Non-pigmented ciliary epithelial cell (primary cell): Measurements from ENCODE around the gene KCNA10.
"Not testable (repeated sequence)": the region's sequence is repeated elsewhere in the genome, so short reads cannot be mapped to it uniquely, and the experiment has no call there.

Experiments used
- DNase-seq: peaks from one replicate; pipeline ENCODE4 v3.0.0-alpha.2; 2010; ENCODE audit warnings: low read depth

KCNA10 gene

DNA sequence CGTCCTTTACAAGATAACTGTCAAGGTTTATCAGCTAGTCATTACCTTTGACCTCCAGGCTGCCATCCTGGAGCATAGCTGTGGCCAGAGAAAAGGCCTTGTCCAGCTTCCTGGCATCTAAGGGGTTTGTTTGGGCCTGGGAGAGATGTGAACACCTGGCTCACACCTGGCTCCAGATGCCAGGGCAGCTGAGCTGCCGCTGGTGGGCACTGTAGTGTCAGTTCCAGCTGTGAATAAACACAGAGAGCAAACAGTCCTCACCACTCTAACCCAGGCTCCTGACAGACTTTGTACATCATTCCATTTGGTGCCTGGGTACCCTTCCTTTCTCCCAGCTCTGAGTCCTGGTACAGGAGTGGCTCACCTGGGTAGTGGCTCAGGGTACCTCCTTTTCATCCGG is 14.3 kb upstream of the KCNA10 start:
- DNase-seq = no peak

- DNase-seq = no peak
Observed at GRCh38 chr1:110529011-110529410, 10.0 kb upstream of the KCNA10 start.

GRCh38 chr1:110526201-110526780 is 7.3 kb upstream of the KCNA10 start:
- DNase-seq = no peak

GRCh38 chr1:110525249-110525595 is 6.2 kb upstream of the KCNA10 start:
- no peak for DNase-seq

DNA sequence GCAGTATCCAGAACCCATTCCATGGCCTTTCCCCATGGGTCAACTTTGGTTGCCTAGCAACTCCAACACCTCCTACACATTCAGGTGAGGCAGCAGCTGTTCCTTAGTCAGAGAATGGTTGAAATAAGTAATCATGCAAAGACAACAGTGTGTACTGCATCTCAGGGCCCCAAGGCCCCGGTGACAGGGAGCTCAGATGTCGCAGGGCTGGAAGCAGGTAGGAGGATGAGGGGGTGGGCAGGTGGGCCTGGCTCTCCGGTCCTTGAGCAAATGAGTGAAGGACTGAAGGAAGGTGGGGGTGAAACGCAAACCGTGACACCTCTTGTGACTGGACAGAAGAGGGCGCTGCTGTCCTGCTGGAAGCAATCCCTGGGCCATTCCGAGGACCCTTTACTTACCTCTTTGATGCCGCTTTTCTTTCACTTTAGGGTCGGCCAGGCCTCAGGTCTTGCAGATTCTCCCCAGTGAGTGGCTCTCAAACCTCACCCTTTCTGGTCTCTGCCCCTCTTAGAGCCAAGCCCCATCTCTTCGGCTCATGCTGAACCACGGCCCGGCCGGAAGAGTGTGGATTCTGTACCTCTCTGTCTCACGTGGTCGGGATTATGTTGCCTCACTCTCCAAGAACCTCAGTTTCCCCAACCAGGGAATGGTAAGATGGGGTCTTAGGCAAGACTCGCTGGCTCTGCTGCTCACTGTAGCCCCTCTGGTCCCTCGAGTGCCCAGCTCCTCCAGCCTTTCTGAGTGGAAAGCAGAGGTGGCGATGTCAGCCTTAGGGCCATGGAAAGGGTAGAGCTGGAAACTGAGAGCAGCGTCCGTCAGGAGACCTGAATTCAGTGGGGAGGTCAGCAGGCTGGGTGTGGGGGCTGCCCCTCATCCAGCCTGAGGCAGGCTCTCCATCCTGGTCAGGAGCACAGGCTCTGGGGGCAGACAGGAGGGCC is 5.6 kb upstream of the KCNA10 start:
- peak; percentile 5 for DNase-seq

- no peak for DNase-seq
Observed at GRCh38 chr1:110523011-110523410, 4.0 kb upstream of the KCNA10 start.

DNA sequence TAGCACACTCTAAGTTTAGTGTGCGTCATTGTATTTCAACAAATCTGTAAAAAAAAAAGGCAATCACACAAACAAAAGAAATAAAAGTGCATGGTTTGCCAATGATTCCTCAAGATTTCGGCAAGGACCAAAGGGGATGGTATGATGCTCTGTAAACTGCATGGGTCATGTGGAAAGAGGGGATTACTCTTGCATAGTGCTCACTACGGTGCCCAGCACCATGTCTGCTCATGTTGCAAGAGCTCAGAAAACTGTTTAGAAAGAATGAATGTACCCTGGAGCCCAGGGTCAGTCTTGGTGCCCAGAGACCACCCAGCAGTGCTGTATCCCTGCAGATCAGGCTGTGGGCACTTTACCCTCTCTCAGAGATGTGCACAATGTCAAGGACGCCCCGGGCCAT is 3.6 kb upstream of the KCNA10 start:
- DNase-seq = no peak

DNA sequence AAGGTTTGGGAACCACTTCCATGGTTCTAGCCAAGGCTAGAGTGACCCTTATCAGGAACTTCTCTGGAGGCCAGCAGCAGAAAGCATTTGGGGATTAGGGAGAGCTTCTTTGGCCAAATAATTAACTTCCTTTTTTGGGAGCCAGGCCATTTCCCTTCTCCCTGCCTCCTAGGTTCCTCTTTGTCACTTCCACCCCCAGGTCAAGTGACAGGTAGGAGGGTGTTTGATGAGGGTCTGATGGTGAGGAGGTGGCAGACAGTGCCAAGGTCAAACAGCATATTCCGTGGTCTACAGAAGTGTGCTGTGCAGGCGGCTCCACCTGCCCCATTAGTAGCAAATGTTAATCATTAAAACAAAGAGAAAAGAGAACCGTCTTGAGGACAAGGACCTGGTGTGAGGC is 1.9 kb upstream of the KCNA10 start:
- DNase-seq = no peak

DNA sequence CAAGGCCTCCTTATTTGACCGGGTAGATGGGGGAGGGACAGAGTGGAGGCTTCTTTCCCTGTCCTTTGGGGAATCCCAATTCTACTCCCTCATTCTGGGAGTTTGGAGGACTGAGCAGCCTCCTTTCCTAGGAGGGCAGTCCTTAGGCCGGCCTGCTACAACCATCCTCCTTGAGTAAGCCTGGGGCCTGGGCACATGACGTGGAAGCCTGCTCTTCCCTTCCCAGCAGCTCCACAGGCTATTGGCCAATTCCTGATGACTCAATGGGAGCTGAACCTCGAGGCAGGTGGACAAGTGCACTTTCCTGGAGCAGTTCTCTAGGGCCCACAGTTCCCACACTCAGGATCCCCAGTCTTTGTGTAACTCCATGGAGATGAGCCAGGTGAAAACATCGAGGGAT is 3.1 kb downstream of the KCNA10 start:
- DNase-seq = no peak

- no peak for DNase-seq
Observed at GRCh38 chr1:110515041-110515440, 3.9 kb downstream of the KCNA10 start.

DNA sequence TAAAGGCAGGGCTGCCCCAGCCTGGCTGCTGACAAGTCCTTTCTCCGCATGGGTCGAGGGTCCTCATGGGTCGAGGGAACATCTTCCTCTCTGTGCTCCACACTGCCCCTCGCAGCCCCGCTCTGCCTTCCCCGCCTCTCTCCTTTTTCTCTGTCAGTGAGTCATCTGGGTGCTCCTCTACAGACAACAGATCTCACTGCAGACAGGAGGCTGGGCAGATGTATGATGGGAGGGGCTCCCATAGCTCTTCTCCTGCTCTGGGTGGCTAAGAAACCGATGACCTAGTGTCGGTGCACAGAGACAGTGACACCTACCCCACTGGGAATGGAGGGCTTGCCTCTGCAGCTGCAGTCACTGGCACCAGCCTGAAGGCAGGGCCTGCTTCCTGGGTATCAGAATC is 5.5 kb downstream of the KCNA10 start:
- DNase-seq = no peak

DNA sequence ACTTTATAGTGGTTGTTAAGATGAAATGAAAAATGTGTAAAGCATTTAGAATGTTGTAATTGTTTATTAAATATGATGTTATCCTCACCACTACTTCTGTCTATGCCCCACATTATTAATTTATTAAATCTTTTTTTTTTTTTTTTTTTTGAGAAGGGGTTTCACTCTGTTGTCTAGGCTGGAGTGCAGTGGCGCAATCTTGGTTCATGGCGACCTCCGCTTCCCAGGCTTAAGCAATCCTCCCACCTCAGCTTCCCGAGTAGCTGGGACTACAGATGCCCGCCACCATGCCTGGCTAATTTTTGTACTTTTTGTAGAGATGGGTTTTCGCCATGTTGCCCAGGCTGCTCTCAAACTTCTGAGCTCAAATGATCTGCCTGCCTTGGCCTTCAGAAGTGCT is 7.5 kb downstream of the KCNA10 start:
- DNase-seq = no peak

DNA sequence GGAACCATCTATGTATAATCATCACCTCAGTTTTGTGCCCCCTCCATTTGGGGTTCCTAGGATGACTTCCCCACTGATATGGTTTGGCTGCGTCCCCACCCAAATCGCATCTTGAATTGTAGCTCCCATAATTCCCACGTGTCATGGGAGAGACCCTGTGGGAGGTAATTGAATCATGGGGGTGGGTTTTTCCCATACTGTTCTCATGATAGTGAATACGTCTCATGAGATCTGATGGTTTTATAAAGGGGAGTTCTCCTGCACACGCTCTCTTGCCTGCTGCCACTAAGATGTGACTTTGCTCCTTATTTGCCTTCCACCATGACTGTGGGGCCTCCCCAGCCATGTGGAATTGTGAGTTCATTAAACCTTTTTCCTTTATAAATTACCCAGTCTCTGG is 8.1 kb downstream of the KCNA10 start:
- DNase-seq = not testable (repeated sequence)

- DNase-seq = no peak
Observed at GRCh38 chr1:110509655-110510054, 9.3 kb downstream of the KCNA10 start.

- no peak for DNase-seq
Observed at GRCh38 chr1:110508028-110508940, 10.7 kb downstream of the KCNA10 start.

- no peak for DNase-seq
Observed at GRCh38 chr1:110506541-110506940, 12.4 kb downstream of the KCNA10 start.

- DNase-seq = no peak
Observed at GRCh38 chr1:110505596-110505995, 13.4 kb downstream of the KCNA10 start.

GRCh38 chr1:110504226-110504625 is 14.7 kb downstream of the KCNA10 start:
- DNase-seq = no peak

GRCh38 chr1:110503471-110503870 is 15.5 kb downstream of the KCNA10 start:
- no peak for DNase-seq

- no peak for DNase-seq
Observed at GRCh38 chr1:110502402-110503151, 16.4 kb downstream of the KCNA10 start.

DNA sequence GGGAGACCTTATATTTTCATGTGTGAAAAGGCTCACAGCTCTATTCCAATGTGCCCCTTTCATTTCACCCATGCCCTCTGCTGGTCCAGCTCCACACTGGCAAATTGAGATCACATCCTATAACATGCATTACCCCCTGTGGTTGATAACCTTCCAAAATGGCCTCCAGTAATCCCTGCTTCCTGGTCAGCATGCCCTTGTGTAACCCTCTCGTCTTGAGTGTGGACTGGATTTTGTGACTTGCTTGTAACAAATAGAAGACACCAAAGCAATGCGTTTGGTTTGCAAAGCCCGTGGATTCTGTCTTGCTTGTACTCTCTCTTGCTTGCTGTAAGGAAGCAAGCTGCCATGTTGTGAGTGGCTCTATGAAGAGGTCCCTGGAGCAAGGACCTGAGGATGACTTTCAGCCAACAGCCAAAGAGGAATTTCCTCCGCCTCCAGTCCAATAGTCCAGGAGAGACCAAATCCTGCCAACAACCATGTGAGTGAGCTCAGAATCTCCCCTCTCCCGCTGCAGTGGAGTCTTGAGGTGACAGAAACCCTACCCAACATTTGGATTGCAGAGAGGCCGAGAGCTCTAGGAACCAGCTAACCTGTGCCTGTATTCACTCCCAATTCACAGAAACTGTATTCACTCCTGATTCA is 17.4 kb downstream of the KCNA10 start:
- DNase-seq = no peak
